ENCODE results near the gene MR1. TPM values are rescaled to one million over a fixed set of nuclear protein-coding genes. Genes with fewer than 3 reads are reported as not detected.

MR1 gene
- total RNA-seq, 1 experiment from 2014 or later, result 6.6 TPM

DNA sequence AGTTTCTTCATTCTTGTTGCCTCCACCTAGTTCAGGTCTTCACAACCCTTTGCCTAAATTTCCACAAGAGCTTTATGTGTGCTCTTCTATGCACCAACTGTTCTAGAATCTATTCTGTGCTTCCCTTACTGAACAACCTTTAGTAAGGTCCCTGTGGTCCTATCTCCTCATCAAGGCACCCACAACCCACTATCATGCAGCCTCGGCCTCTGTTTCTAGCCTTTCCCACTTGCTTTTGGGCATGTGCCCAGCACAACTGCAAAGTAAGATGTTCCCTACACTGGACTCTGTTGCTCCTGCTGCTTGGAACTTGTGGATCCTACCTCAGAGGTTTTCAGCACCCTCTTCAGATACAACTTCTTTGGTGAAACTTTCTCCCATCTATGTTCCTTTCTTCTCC is 52.3 kb downstream of the MR1 start:
- Histone ChIP-seq H2AFZ (ENCODE audit: low read depth, low read length, poor library complexity, severe bottlenecking) (no peak overlapping the region), H3K4me1 (ENCODE audit: control insufficient read depth in 1 of 2, insufficient read depth in 2 of 2, low read length in 2 of 2) (peaks cover 21 to 44% of the 10 kb centered on the region in 2 experiments), H3K27me3 (ENCODE audit: insufficient read depth, low read length) (no peaks in the 10 kb centered on the region), H3K9me2 (ENCODE audit: insufficient read depth) (no peaks in the 10 kb centered on the region), H3K79me2 (ENCODE audit: insufficient read depth, low read length) (peaks cover 25% of the 10 kb centered on the region), H3K27ac (ENCODE audit: low read depth, low read length) (no peak overlapping the region), H3K4me2 (ENCODE audit: low read length) (no peak overlapping the region), H4K20me1 (ENCODE audit: insufficient read depth) (peaks cover 13% of the 10 kb centered on the region; the same call in 1 of the 2 replicates), H3K9me3 (ENCODE audit: control insufficient read depth in 1 of 2, insufficient read depth in 1 of 2, low read depth in 1 of 2, low read length in 2 of 2) (no peaks in the 10 kb centered on the region), H3K4me3 (replicated peaks in 1 of 2; ENCODE audit: low read depth in 1 of 2, low read length in 2 of 2) (no peak overlapping the region), H3K36me3 (ENCODE audit: control insufficient read depth in 1 of 2, insufficient read depth in 2 of 2, low read length in 2 of 2) (peaks cover 2 to 3% of the 10 kb centered on the region in 2 experiments; a peak in 2 of 4 replicates), H3K9ac (ENCODE audit: low read length) (no peak overlapping the region)
- ATAC-seq, result no peak
- POLR2A ChIA-PET, result no interaction called here
- no TSS peak for BruUV-seq (replicated peaks)
- DNase-seq (ENCODE audit: low read depth, low spot score), result no peak
- intact Hi-C loops (cut with micrococcal nuclease), result no loop called here
- TF ChIP-seq EGR1 (IDR thresholded peaks at IDR 0.05; ENCODE audit: low read depth) (no peak), TCF7L2 (IDR thresholded peaks at IDR 0.05; ENCODE audit: borderline replicate concordance, extremely low read depth, insufficient read depth, insufficient read length) (no peak), REST (IDR thresholded peaks at IDR 0.05; ENCODE audit: low read depth) (no peak), ZNF274 (IDR thresholded peaks at IDR 0.05; ENCODE audit: low read depth, low read length) (no peak), SRF (IDR thresholded peaks at IDR 0.05; ENCODE audit: low read depth) (no peak), CTCF (IDR thresholded peaks at IDR 0.05 in 2 of 3, conservative IDR thresholded peaks at IDR 0.05 in 1 of 3; ENCODE audit: borderline replicate concordance in 1 of 3, insufficient read depth in 1 of 3, low read depth in 2 of 3, low read length in 2 of 3) (no peak), ZFX (IDR thresholded peaks at IDR 0.05) (no peak), POLR2AphosphoS5 (IDR thresholded peaks at IDR 0.05; ENCODE audit: low read depth, low read length) (no peak), CBX3 (IDR thresholded peaks at IDR 0.05; ENCODE audit: low read depth) (no peak), ELF1 (IDR thresholded peaks at IDR 0.05; ENCODE audit: borderline replicate concordance, low read depth) (no peak), EZH2 (IDR thresholded peaks at IDR 0.05) (no peak), RAD21 (IDR thresholded peaks at IDR 0.05; ENCODE audit: low read depth) (no peak), YY1 (IDR thresholded peaks at IDR 0.05; ENCODE audit: extremely low read depth, insufficient replicate concordance, low read depth, low read length) (no peak), EZH2phosphoT487 (IDR thresholded peaks at IDR 0.05; ENCODE audit: borderline replicate concordance) (no peak), SIN3A (IDR thresholded peaks at IDR 0.05; ENCODE audit: low read depth) (no peak), JUND (IDR thresholded peaks at IDR 0.05) (no peak), POLR2A (IDR thresholded peaks at IDR 0.05; ENCODE audit: borderline replicate concordance, extremely low read depth, insufficient read depth, insufficient read length) (no peak), FOSL1 (IDR thresholded peaks at IDR 0.05; ENCODE audit: low read depth) (no peak)
- TF ChIP-seq, protein P1, sequence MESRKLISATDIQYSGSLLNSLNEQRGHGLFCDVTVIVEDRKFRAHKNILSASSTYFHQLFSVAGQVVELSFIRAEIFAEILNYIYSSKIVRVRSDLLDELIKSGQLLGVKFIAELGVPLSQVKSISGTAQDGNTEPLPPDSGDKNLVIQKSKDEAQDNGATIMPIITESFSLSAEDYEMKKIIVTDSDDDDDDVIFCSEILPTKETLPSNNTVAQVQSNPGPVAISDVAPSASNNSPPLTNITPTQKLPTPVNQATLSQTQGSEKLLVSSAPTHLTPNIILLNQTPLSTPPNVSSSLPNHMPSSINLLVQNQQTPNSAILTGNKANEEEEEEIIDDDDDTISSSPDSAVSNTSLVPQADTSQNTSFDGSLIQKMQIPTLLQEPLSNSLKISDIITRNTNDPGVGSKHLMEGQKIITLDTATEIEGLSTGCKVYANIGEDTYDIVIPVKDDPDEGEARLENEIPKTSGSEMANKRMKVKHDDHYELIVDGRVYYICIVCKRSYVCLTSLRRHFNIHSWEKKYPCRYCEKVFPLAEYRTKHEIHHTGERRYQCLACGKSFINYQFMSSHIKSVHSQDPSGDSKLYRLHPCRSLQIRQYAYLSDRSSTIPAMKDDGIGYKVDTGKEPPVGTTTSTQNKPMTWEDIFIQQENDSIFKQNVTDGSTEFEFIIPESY (IDR thresholded peaks at IDR 0.05; ENCODE audit: extremely low read depth, insufficient replicate concordance, low read length), result no peak
- TF ChIP-seq, protein P2, sequence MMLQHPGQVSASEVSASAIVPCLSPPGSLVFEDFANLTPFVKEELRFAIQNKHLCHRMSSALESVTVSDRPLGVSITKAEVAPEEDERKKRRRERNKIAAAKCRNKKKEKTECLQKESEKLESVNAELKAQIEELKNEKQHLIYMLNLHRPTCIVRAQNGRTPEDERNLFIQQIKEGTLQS (IDR thresholded peaks at IDR 0.05), result no peak
- CTCF ChIA-PET, result no interaction called here
- RAD21 ChIA-PET (ENCODE audit: low non-redundant PET in 1 of 2, low total read pairs in 2 of 2, uncharacterized antibody in 2 of 2, unreplicated experiment in 2 of 2), result interaction anchor here in 1 of 2 experiments (2.3 kb wide), 1 partner anchor 57 kb away, joined by 16 read pairs; no protein-coding TSS in a partner anchor

Measured in HCT116 (cell line).